ENCODE results near the gene KXD1.

KXD1 gene

DNA sequence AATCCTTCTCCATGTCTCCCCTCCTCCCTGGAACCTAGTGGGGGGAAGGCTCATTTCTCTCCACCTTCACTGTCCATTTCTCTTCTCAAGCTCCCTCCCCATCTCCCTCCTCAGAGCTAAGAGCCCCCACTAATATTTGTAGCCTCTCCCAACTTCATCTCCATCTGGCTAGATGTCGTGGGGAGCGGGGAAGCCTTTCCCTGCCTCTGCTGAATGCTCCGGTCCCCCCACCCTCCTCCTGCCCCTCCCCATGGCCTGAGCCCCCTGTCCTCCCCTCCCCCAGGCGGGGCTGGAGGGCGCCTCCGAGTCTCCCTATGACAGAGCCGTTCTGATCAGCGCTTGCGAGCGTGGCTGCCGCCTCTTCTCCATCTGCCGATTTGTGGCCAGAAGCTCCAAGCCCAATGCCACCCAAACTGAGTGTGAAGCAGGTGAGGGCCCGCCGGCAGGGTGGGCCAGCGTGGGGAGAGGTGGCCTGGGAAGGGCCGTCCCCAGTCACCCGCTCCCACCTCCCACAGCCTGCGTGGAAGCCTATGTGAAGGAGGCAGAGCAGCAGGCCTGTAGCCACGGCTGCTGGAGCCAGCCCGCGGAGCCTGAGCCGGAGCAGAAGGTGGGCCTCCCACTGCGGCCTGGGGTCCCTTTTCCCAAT is 56.0 kb downstream of the KXD1 start:
- DNase-seq (ENCODE audit: low read depth), result no peak

GRCh38 chr19:18616023-18616422 is 58.4 kb downstream of the KXD1 start:
- no peak for DNase-seq (ENCODE audit: low read depth)

DNA sequence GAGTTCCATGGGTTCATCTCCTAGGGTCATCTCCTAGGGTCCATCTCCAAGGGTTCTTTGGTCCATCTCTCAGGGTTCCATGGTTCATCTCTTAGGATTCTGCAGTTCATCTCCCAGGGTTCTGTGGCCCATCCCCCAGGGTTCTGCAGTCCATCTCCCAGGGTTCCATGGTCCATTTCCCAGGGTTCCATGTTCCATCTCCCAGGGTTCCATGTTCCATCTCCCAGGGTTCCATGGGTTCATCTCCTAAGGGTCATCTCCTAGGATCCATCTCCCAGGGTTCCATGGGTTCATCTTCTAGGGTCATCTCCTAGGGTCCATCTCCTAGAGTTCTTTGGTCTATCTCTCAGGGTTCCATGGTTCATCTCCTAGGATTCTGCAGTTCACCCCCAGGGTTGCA is 59.9 kb downstream of the KXD1 start:
- no peak for DNase-seq (ENCODE audit: low read depth)

DNA sequence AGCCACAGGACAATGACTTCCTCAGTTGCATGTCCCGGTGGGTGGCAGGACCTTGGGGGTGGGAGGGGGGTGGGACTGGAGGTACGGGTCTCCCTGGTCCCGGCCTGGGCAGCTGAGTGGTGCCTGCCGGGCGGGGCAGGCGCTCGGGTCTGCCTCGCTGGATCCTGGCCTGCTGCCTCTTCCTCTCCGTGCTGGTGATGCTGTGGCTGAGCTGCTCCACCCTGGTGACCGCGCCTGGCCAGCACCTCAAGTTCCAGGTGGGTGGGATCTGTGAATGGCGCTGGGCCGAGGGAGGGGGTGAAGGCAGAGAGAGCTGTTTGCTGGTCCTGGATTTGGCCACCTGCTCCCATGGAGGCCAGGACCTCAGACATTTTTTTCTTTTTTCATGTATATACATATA is 60.6 kb downstream of the KXD1 start:
- DNase-seq (ENCODE audit: low read depth), result no peak

All from amniotic epithelial cell (primary cell).